Adrenal gland (tissue), 5 donors: ENCODE measurements around the gene SRMS.

Source experiments
- CTCF ChIP-seq, 6 experiments: fragments of 450-650 bp in 4 of 6; fragments of 200-600 bp in 2 of 6; sonication (generic) in 1 of 6; IDR thresholded peaks; 1 replicate in 5 of 6; 2 replicates in 1 of 6; pipeline versions ENCODE4 v1.5.1 to v1.8.0; 2016 to 2021; ENCODE audit warnings: antibody characterized with exemption in 6 of 6, mild to moderate bottlenecking in 2 of 6, moderate library complexity in 1 of 6
- POLR2A ChIP-seq, 2 donors: fragments of 450-650 bp; IDR thresholded peaks; one replicate each; pipeline ENCODE4 v1.6.1; 2017; ENCODE audit warnings: antibody characterized with exemption in 2 of 2, mild to moderate bottlenecking in 2 of 2, moderate library complexity in 1 of 2
- donor health status: DM: no; HTN: no; CAD: no.

DNA sequence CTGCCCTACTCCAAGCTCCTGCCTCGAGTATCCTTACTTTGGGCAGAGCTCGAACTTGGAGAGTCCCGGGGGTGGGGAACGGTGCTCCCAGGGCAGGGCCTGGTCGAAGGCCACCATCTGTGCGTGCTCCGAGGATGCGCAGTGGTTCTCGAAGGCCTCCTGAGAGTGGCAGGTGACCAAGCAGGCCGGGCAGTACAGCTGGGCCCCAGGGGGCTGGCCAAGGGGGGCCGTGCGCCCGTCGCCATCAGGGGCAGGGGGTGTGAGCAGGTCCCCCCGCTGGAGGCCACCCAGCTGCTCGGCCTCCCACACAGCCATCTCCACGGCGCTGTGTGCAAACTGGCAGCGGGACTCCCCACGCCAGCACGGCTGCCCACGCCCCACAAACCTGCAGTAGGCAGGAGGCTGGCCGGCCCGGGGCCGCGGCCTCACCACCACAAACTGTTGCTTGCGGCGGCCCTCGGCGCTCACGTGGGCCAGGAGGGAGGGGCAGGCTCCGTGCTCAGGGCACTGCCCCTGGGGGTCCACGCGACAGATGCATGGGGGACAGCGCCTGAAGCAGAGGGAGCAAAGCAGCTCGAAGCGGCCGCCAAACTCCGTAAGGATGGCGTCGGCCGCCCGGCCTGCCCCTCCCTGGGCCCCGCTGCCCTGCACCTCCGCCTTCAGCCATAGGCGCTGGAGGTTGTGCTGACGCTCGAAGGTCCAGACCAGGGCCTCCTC is 24.7 kb upstream of the SRMS start:
- no peak for TF ChIP-seq CTCF (IDR thresholded peaks at IDR 0.05)
- no peak for TF ChIP-seq POLR2A (IDR thresholded peaks at IDR 0.05)
